Frontal cortex (tissue), 1 donor: ENCODE measurements around the gene PCDH8. TPM values are rescaled to one million over a fixed set of nuclear protein-coding genes. Genes with fewer than 3 reads are reported as not detected.

Experiments used
- small RNA-seq: library from RNA; depleted of rRNA; stranded (forward); fragments of <200 nt; gene quantifications from one replicate; pipeline ENCODE3, GENCODE V24; 2014
- total RNA-seq: library from RNA; depleted of rRNA; stranded (reverse); fragments of >200 nt; gene quantifications from one replicate; pipeline ENCODE4 v1.2.3, GENCODE V29; 2014

Gene PCDH8
- total RNA-seq, 1 donor from 2014 or later = 72.2 TPM

Small RNA genes within 50 kb of the gene (small RNA-seq; reads per million reads assigned to genes)
- gene MIR759 = not detected

Other genes with a start within 250 kb of the PCDH8 start
- 9.4 TPM for gene HNRNPA1L2, start 206.2 kb downstream of the PCDH8 start, total RNA-seq
- 62.4 TPM for gene SUGT1, start 195.8 kb downstream of the PCDH8 start, total RNA-seq
- 2.4 TPM for gene CNMD, start 108.8 kb downstream of the PCDH8 start, total RNA-seq
- gene OLFM4, start 180.2 kb upstream of the PCDH8 start, total RNA-seq = 0.41 TPM